SU-DHL-6 (cell line): ENCODE measurements around the gene PPIL6.

Source experiments
- CTCF ChIP-seq: fragments of 200-600 bp; sonication (generic); IDR thresholded peaks from one replicate; pipeline ENCODE4 v1.5.1; 2017; ENCODE audit warnings: antibody characterized with exemption, mild to moderate bottlenecking, low read length, moderate library complexity; ENCODE audit not compliant: insufficient read depth, poor library complexity, severe bottlenecking
- EZH2phosphoT487 ChIP-seq: fragments of 200-600 bp; sonication (generic), shearing (Covaris generic); conservative IDR thresholded peaks from 2 replicates; pipeline ENCODE4 v1.6.1; 2018; ENCODE audit warnings: mild to moderate bottlenecking, antibody characterized with exemption, low read length, moderate library complexity, mixed read lengths

GRCh38 chr6:109342911-109343310 lies 97.5 kb downstream of the PPIL6 start:
- TF ChIP-seq CTCF (no peak), EZH2phosphoT487 (no peak)
